Epithelial cell of esophagus (primary cell): ENCODE measurements around the gene MEIS1.

ENCODE experiments used
- DNase-seq: peaks from one replicate; pipeline ENCODE4 v3.0.0; 2010; ENCODE audit warnings: low read depth
- H3K4me3 ChIP-seq: 2 replicates; pipeline ENCODE4 v1.5.1; 2011; ENCODE audit warnings: mild to moderate bottlenecking, low read length, control low read depth
- CTCF ChIP-seq: IDR thresholded peaks from 2 replicates; pipeline ENCODE4 v1.5.1; 2011; ENCODE audit warnings: low read depth, mild to moderate bottlenecking, low read length, control low read depth, inconsistent platforms; ENCODE audit not compliant: insufficient read depth; ENCODE audit errors: missing control alignments

Gene MEIS1

GRCh38 chr2:66408905-66409304 lies 26.0 kb upstream of the MEIS1 start:
- no peak for TF ChIP-seq CTCF
- no peak for DNase-seq

GRCh38 chr2:66412874-66413273 lies 22.1 kb upstream of the MEIS1 start:
- no peak for DNase-seq
- TF ChIP-seq CTCF: no peak
- no peak overlapping the region for H3K4me3 ChIP-seq

More at GRCh38 chr2:66408905-66409304, 26.0 kb upstream of the MEIS1 start:
- H3K4me3 ChIP-seq: no peak overlapping the region

- no peak for DNase-seq
- TF ChIP-seq CTCF: no peak
- no peak overlapping the region for H3K4me3 ChIP-seq
Observed at GRCh38 chr2:66414896-66415295, 20.0 kb upstream of the MEIS1 start.

- DNase-seq: no peak
- no peak for TF ChIP-seq CTCF
- H3K4me3 ChIP-seq: no peak overlapping the region
Observed at GRCh38 chr2:66418381-66418780, 16.5 kb upstream of the MEIS1 start.

DNA sequence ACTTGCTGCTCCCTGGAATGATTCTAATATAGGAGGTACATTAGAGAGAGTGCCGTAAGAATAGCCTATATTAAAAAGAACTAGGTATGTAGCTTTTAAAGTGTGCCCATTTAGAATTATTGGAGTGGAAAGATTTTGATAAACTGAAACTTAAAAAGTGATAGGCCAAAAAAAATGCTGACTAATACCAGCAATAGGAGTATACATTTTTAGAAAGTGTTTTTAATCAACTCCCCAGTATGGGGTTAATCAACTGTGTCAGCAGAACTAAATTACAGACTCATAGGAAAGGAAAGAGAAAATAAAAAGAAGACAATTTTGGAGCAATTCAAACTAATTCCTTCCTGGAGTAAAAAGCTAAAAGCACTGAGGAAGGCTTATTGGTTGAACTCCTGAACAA lies 13.3 kb upstream of the MEIS1 start:
- TF ChIP-seq CTCF: no peak
- H3K4me3 ChIP-seq: no peak overlapping the region
- no peak for DNase-seq

GRCh38 chr2:66423391-66424124 lies 11.4 kb upstream of the MEIS1 start:
- DNase-seq: no peak
- no peak for TF ChIP-seq CTCF
- no peak overlapping the region for H3K4me3 ChIP-seq

DNA sequence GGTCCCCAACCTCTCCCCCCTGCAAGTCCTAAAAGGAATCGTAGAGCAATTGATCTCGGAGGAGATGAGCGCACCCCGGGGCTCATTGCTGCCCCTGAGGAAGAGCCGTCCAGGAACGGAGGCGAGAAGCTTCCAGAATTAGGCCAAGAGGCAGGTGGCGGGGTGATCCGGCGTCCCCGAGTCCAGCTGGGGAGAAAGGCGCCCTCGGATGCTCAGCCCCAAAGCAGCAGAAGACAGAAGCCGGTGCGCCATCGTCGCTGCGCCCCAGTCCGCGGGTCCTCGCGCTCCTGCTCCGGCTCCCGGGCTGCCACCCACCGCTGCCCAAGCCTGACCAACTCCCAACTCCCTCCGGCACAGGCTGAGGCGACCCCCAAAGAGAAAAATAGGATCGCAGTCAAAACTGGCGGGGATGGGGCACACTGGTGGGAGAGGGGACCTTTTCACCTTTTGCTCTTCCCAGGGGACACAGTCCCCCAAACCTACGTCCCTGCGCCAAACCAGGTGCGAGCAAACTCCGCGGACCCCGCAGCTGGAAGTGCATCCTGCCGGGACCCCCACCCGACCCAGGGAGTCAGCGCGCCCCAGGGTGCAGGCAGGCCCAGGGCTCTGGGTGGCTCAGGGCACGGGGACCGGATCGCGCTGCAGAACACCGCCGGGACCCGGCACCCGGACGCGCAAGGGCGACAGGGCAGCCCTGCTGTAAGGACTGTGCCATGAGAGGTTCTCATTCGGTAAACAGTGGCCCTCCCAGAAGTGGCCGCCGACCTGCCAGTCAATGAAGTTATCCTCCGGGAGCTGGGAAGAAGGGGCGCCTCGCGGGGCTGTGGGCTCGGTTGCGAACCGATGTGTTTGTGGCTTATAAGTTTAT lies 8.4 kb upstream of the MEIS1 start:
- no peak for DNase-seq
- peak overlapping the region; percentile 52 for H3K4me3 ChIP-seq
- no peak for TF ChIP-seq CTCF
